Duodenal mucosa (tissue), 2 donors: ENCODE measurements around the gene PDE4B.

Experiments
- H3K27ac ChIP-seq: one replicate; pipeline ENCODE4 v1.7.0; 2013; ENCODE audit warnings: low read depth, low read length
- H3K27me3 ChIP-seq, 2 donors: one replicate each; pipeline ENCODE4 v1.7.0; 2013; ENCODE audit warnings: low read length in 2 of 2, control low read depth in 1 of 2; ENCODE audit not compliant: insufficient read depth in 2 of 2, control insufficient read depth in 1 of 2
- H3K36me3 ChIP-seq, 2 donors: one replicate each; pipeline ENCODE4 v1.7.0; 2013; ENCODE audit warnings: low read length in 2 of 2, control low read depth in 1 of 2; ENCODE audit not compliant: insufficient read depth in 2 of 2, control insufficient read depth in 1 of 2
- H3K4me1 ChIP-seq, 2 donors: one replicate each; pipeline ENCODE4 v1.7.0; 2013; ENCODE audit warnings: low read length in 2 of 2, control low read depth in 1 of 2; ENCODE audit not compliant: insufficient read depth in 2 of 2, control insufficient read depth in 1 of 2
- H3K4me3 ChIP-seq, 2 donors: one replicate each; pipeline ENCODE4 v1.7.0; 2013; ENCODE audit warnings: low read length in 2 of 2, low read depth in 1 of 2
- H3K9ac ChIP-seq, 2 donors: one replicate each; pipeline ENCODE4 v1.7.0; 2013; ENCODE audit warnings: low read length in 2 of 2, low read depth in 1 of 2
- H3K9me3 ChIP-seq, 2 donors: one replicate each; pipeline ENCODE4 v1.7.0; 2013; ENCODE audit warnings: low read length in 2 of 2, control low read depth in 1 of 2; ENCODE audit not compliant: control insufficient read depth in 1 of 2

Gene PDE4B

GRCh38 chr1:66028035-66028434, 235.3 kb downstream of the PDE4B start:
- no peak overlapping the region for H3K4me3 ChIP-seq
- H3K27ac ChIP-seq: no peak overlapping the region
- H3K4me1 ChIP-seq: no peaks in the 10 kb centered on the region
- H3K27me3 ChIP-seq: no peaks in the 10 kb centered on the region
- H3K36me3 ChIP-seq: no peaks in the 10 kb centered on the region
- no peak overlapping the region for H3K9ac ChIP-seq
- H3K9me3 ChIP-seq: peaks cover 0 to 8% of the 10 kb centered on the region in 2 donors

- Histone ChIP-seq H3K4me1 (no peaks in the 10 kb centered on the region), H3K9ac (no peak overlapping the region), H3K27ac (no peak overlapping the region), H3K4me3 (no peak overlapping the region), H3K27me3 (no peaks in the 10 kb centered on the region), H3K9me3 (peaks cover 0 to 8% of the 10 kb centered on the region in 2 donors), H3K36me3 (no peaks in the 10 kb centered on the region)
Observed at GRCh38 chr1:66033781-66034180, 241.1 kb downstream of the PDE4B start.

GRCh38 chr1:66035616-66036245, 243.0 kb downstream of the PDE4B start:
- H3K9me3 ChIP-seq: peaks cover 0 to 2% of the 10 kb centered on the region in 2 donors
- no peak overlapping the region for H3K9ac ChIP-seq
- no peak overlapping the region for H3K27ac ChIP-seq
- H3K4me1 ChIP-seq: no peaks in the 10 kb centered on the region
- H3K36me3 ChIP-seq: no peaks in the 10 kb centered on the region
- no peaks in the 10 kb centered on the region for H3K27me3 ChIP-seq
- H3K4me3 ChIP-seq: no peak overlapping the region

- H3K27ac ChIP-seq: no peak overlapping the region
- no peaks in the 10 kb centered on the region for H3K36me3 ChIP-seq
- H3K9ac ChIP-seq: no peak overlapping the region
- H3K4me3 ChIP-seq: no peak overlapping the region
- H3K4me1 ChIP-seq: no peaks in the 10 kb centered on the region
- no peaks in the 10 kb centered on the region for H3K9me3 ChIP-seq
- H3K27me3 ChIP-seq: no peaks in the 10 kb centered on the region
Observed at GRCh38 chr1:66041654-66042053, 249.0 kb downstream of the PDE4B start.

GRCh38 chr1:66043186-66043585, 250.5 kb downstream of the PDE4B start:
- no peak overlapping the region for H3K4me3 ChIP-seq
- H3K27me3 ChIP-seq: no peaks in the 10 kb centered on the region
- H3K27ac ChIP-seq: no peak overlapping the region
- H3K4me1 ChIP-seq: no peaks in the 10 kb centered on the region
- H3K36me3 ChIP-seq: no peaks in the 10 kb centered on the region
- no peaks in the 10 kb centered on the region for H3K9me3 ChIP-seq
- no peak overlapping the region for H3K9ac ChIP-seq

- Histone ChIP-seq H3K4me3 (no peak overlapping the region), H3K9ac (no peak overlapping the region), H3K36me3 (no peaks in the 10 kb centered on the region), H3K9me3 (no peaks in the 10 kb centered on the region), H3K27me3 (no peaks in the 10 kb centered on the region), H3K4me1 (no peaks in the 10 kb centered on the region), H3K27ac (no peak overlapping the region)
Observed at GRCh38 chr1:66044912-66045311, 252.2 kb downstream of the PDE4B start.

- no peaks in the 10 kb centered on the region for H3K36me3 ChIP-seq
- H3K9ac ChIP-seq: no peak overlapping the region
- no peak overlapping the region for H3K27ac ChIP-seq
- no peaks in the 10 kb centered on the region for H3K9me3 ChIP-seq
- H3K4me1 ChIP-seq: no peaks in the 10 kb centered on the region
- H3K27me3 ChIP-seq: no peaks in the 10 kb centered on the region
- no peak overlapping the region for H3K4me3 ChIP-seq
Observed at GRCh38 chr1:66046415-66046814, 253.7 kb downstream of the PDE4B start.

- H3K27ac ChIP-seq: no peak overlapping the region
- H3K9ac ChIP-seq: no peak overlapping the region
Observed at GRCh38 chr1:66048011-66048410, 255.3 kb downstream of the PDE4B start.

GRCh38 chr1:66050123-66050522, 257.4 kb downstream of the PDE4B start:
- Histone ChIP-seq H3K27ac (no peak overlapping the region), H3K27me3 (no peaks in the 10 kb centered on the region), H3K9me3 (no peaks in the 10 kb centered on the region), H3K4me1 (no peaks in the 10 kb centered on the region), H3K4me3 (no peak overlapping the region), H3K36me3 (no peaks in the 10 kb centered on the region), H3K9ac (no peak overlapping the region)

More at GRCh38 chr1:66048011-66048410, 255.3 kb downstream of the PDE4B start:
- Histone ChIP-seq H3K4me1 (no peaks in the 10 kb centered on the region), H3K27me3 (no peaks in the 10 kb centered on the region), H3K36me3 (no peaks in the 10 kb centered on the region), H3K4me3 (no peak overlapping the region), H3K9me3 (no peaks in the 10 kb centered on the region)

GRCh38 chr1:66050633-66051032, 257.9 kb downstream of the PDE4B start:
- H3K9me3 ChIP-seq: no peaks in the 10 kb centered on the region
- H3K27ac ChIP-seq: no peak overlapping the region
- no peak overlapping the region for H3K4me3 ChIP-seq
- H3K9ac ChIP-seq: no peak overlapping the region
- no peaks in the 10 kb centered on the region for H3K36me3 ChIP-seq
- no peaks in the 10 kb centered on the region for H3K27me3 ChIP-seq
- H3K4me1 ChIP-seq: no peaks in the 10 kb centered on the region

- Histone ChIP-seq H3K4me1 (no peaks in the 10 kb centered on the region), H3K9ac (no peak overlapping the region), H3K36me3 (no peaks in the 10 kb centered on the region), H3K9me3 (no peaks in the 10 kb centered on the region), H3K27me3 (no peaks in the 10 kb centered on the region), H3K4me3 (no peak overlapping the region), H3K27ac (no peak overlapping the region)
Observed at GRCh38 chr1:66055092-66055491, 262.4 kb downstream of the PDE4B start.
